Common myeloid progenitor, CD34-positive (primary cell): ENCODE results near the gene KREMEN1.

Experiments
- CTCF ChIA-PET: fragments of 350-600 bp; sonication (Branson Sonifier 250); formaldehyde crosslinking; loops from one replicate; lab custom pipeline; 2021; ENCODE audit warnings: antibody characterized with exemption; lab: Charles Lee
- POLR2A ChIA-PET: fragments of 350-600 bp; sonication (Branson Sonifier 250); formaldehyde crosslinking; loops from one replicate; lab custom pipeline; 2021; ENCODE audit warnings: antibody characterized with exemption; lab: Charles Lee
- DNase-seq, 3 donors: peaks; one replicate each; pipeline versions ENCODE4 v3.0.0 to v3.0.0-alpha.2; 2013
- H3K27ac ChIP-seq, 2 experiments: 1 replicate in 1 of 2; 2 replicates in 1 of 2; pipeline ENCODE4 v1.7.0; 2013; ENCODE audit warnings: inconsistent platforms in 2 of 2, low read length in 2 of 2, mild to moderate bottlenecking in 2 of 2, low read depth in 1 of 2, moderate library complexity in 1 of 2; ENCODE audit not compliant: severe bottlenecking in 2 of 2, insufficient read depth in 1 of 2, poor library complexity in 1 of 2
- H3K27me3 ChIP-seq, 5 experiments: replicated peaks in 2 of 5; 1 replicate in 3 of 5; 2 replicates in 2 of 5; pipeline versions ENCODE4 v1.6.1 to v1.7.0; 2013; ENCODE audit warnings: low read length in 4 of 5, mild to moderate bottlenecking in 2 of 5, moderate library complexity in 2 of 5, inconsistent platforms in 1 of 5; ENCODE audit not compliant: insufficient read depth in 5 of 5, control insufficient read depth in 4 of 5
- H3K36me3 ChIP-seq, 4 experiments: 1 replicate in 2 of 4; 2 replicates in 2 of 4; pipeline versions ENCODE4 v1.6.1 to v1.7.0; 2013; ENCODE audit warnings: low read length in 3 of 4, control low read depth in 1 of 4, mild to moderate bottlenecking in 1 of 4; ENCODE audit not compliant: control insufficient read depth in 4 of 4, insufficient read depth in 4 of 4
- H3K4me1 ChIP-seq, 4 experiments: 1 replicate in 3 of 4; 2 replicates in 1 of 4; pipeline versions ENCODE4 v1.6.1 to v1.7.1; 2013; ENCODE audit warnings: low read length in 3 of 4, mild to moderate bottlenecking in 3 of 4, control low read depth in 1 of 4, inconsistent platforms in 1 of 4, moderate library complexity in 1 of 4; ENCODE audit not compliant: control insufficient read depth in 4 of 4, insufficient read depth in 4 of 4; ENCODE audit errors: control extremely low read depth in 1 of 4
- H3K4me3 ChIP-seq, 7 experiments: 1 replicate in 4 of 7; 2 replicates in 3 of 7; pipeline versions ENCODE4 v1.5.1 to v1.7.0; 2013; ENCODE audit warnings: mild to moderate bottlenecking in 7 of 7, low read length in 6 of 7, moderate library complexity in 6 of 7, inconsistent platforms in 2 of 7, low read depth in 2 of 7, control low read depth in 1 of 7; ENCODE audit not compliant: insufficient read depth in 4 of 7, control insufficient read depth in 1 of 7; ENCODE audit errors: extremely low read depth in 1 of 7
- H3K9me3 ChIP-seq, 5 experiments: 1 replicate in 4 of 5; 2 replicates in 1 of 5; pipeline versions ENCODE4 v1.6.1 to v1.7.1; 2013; ENCODE audit warnings: low read length in 4 of 5, mild to moderate bottlenecking in 2 of 5, inconsistent platforms in 1 of 5, low read depth in 1 of 5, moderate library complexity in 1 of 5; ENCODE audit not compliant: control insufficient read depth in 4 of 5, insufficient read depth in 2 of 5; ENCODE audit errors: control extremely low read depth in 1 of 5
- WGBS: methylation state at CpG from one replicate; pipeline ENCODE4 v1.1.5; 2013; ENCODE audit not compliant: insufficient coverage; 5-methylcytosine and 5-hydroxymethylcytosine counted together

The KREMEN1 gene

GRCh38 chr22:29070490-29070889 lies 2.3 kb upstream of the KREMEN1 start:
- POLR2A ChIA-PET = no interaction called here
- CTCF ChIA-PET = no interaction called here
- H3K4me1 ChIP-seq = peaks cover 10 to 35% (median 28%) of the 10 kb centered on the region in 4 experiments
- WGBS = 97% methylated on average over 4 of the region's 4 CpGs
- no peaks in the 10 kb centered on the region for H3K36me3 ChIP-seq
- H3K9me3 ChIP-seq = no peaks in the 10 kb centered on the region
- no peak overlapping the region for H3K27ac ChIP-seq
- no peak for DNase-seq
- peaks cover 2 to 73% (median 39%) of the 10 kb centered on the region in 5 experiments for H3K27me3 ChIP-seq
- no peak overlapping the region for H3K4me3 ChIP-seq

- WGBS = under 1% methylated on average over 51 of the region's 60 CpGs
- ChIA-PET CTCF (interaction anchor here (0.9 kb wide), 1 partner anchor 83 kb away, joined by 3 read pairs; no protein-coding TSS in a partner anchor), POLR2A (interaction anchor here (0.6 kb wide), 1 partner anchor 180 kb away, joined by 3 read pairs; no protein-coding TSS in a partner anchor)
- Histone ChIP-seq H3K27me3 (peaks cover 2 to 78% (median 39%) of the 10 kb centered on the region in 5 experiments), H3K4me1 (peaks cover 5 to 31% (median 28%) of the 10 kb centered on the region in 4 experiments), H3K9me3 (no peaks in the 10 kb centered on the region), H3K4me3 (peak overlapping the region in 5 of 7 experiments; percentile 23 to 71 (median 46)), H3K27ac (no peak overlapping the region), H3K36me3 (no peaks in the 10 kb centered on the region)
- DNase-seq = peak in 2 of 3 donors; percentile 52 to 68
Measured at GRCh38 chr22:29071261-29072045, 1.4 kb upstream of the KREMEN1 start.

GRCh38 chr22:29072193-29072978 lies 449 bp upstream of the KREMEN1 start:
- ChIA-PET POLR2A (interaction anchor here (0.6 kb wide), 1 partner anchor 181 kb away, joined by 3 read pairs; no protein-coding TSS in a partner anchor), CTCF (interaction anchor here (0.9 kb wide), 1 partner anchor 82 kb away, joined by 3 read pairs; no protein-coding TSS in a partner anchor)
- Histone ChIP-seq H3K36me3 (no peaks in the 10 kb centered on the region), H3K27ac (no peak overlapping the region), H3K4me3 (peak overlapping the region in 6 of 7 experiments; percentile 44 to 71 (median 58)), H3K4me1 (peaks cover 5 to 31% (median 28%) of the 10 kb centered on the region in 4 experiments), H3K9me3 (no peaks in the 10 kb centered on the region), H3K27me3 (peaks cover 2 to 77% (median 39%) of the 10 kb centered on the region in 5 experiments)
- WGBS = 19% methylated on average over 18 of the region's 41 CpGs
- peak; percentile 54 to 69 (median 68) for DNase-seq

GRCh38 chr22:29073618-29074275 lies 912 bp downstream of the KREMEN1 start:
- Histone ChIP-seq H3K9me3 (no peaks in the 10 kb centered on the region), H3K4me3 (peak overlapping the region in 6 of 7 experiments; percentile 29 to 68 (median 48)), H3K4me1 (peaks cover 5 to 36% (median 28%) of the 10 kb centered on the region in 4 experiments), H3K27me3 (peaks cover 2 to 69% (median 39%) of the 10 kb centered on the region in 5 experiments), H3K27ac (no peak overlapping the region), H3K36me3 (no peaks in the 10 kb centered on the region)
- DNase-seq = peak in 1 of 3 donors; percentile 25
- WGBS = 5% methylated on average over 34 of the region's 53 CpGs
- ChIA-PET POLR2A (no interaction called here), CTCF (interaction anchor here (1.3 kb wide), 1 partner anchor 81 kb away, joined by 3 read pairs; no protein-coding TSS in a partner anchor)

- WGBS = 64% methylated on average over 7 of the region's 10 CpGs
- ChIA-PET POLR2A (no interaction called here), CTCF (interaction anchor here (1.0 to 1.3 kb wide), 2 partner anchors 80 to 395 kb away, joined by 3 read pairs; partner anchors contain the start of gene TTC28)
- Histone ChIP-seq H3K9me3 (no peaks in the 10 kb centered on the region), H3K4me1 (peaks cover 5 to 36% (median 28%) of the 10 kb centered on the region in 4 experiments), H3K27ac (no peak overlapping the region), H3K36me3 (no peaks in the 10 kb centered on the region), H3K27me3 (peaks cover 2 to 63% (median 35%) of the 10 kb centered on the region in 5 experiments), H3K4me3 (peak overlapping the region in 3 of 7 experiments; percentile 41 to 68 (median 65))
- DNase-seq = no peak
Measured at GRCh38 chr22:29074276-29074772, 1.5 kb downstream of the KREMEN1 start.

GRCh38 chr22:29078036-29078868 lies 5.4 kb downstream of the KREMEN1 start:
- POLR2A ChIA-PET = no interaction called here
- no peak overlapping the region for H3K4me3 ChIP-seq
- H3K9me3 ChIP-seq = no peaks in the 10 kb centered on the region
- peak in 1 of 3 donors; percentile 36 for DNase-seq
- H3K4me1 ChIP-seq = peaks cover 0 to 15% (median 9%) of the 10 kb centered on the region in 4 experiments
- 80% methylated on average over 4 of the region's 6 CpGs for WGBS
- no peak overlapping the region for H3K27ac ChIP-seq
- no peaks in the 10 kb centered on the region for H3K36me3 ChIP-seq
- peaks cover 2 to 28% (median 16%) of the 10 kb centered on the region in 5 experiments for H3K27me3 ChIP-seq
- CTCF ChIA-PET = interaction anchor here (0.8 kb wide), 1 partner anchor 10 kb away, joined by 3 read pairs; no protein-coding TSS in a partner anchor
